ENCODE data around the gene RPS3A.

RPS3A gene

DNA sequence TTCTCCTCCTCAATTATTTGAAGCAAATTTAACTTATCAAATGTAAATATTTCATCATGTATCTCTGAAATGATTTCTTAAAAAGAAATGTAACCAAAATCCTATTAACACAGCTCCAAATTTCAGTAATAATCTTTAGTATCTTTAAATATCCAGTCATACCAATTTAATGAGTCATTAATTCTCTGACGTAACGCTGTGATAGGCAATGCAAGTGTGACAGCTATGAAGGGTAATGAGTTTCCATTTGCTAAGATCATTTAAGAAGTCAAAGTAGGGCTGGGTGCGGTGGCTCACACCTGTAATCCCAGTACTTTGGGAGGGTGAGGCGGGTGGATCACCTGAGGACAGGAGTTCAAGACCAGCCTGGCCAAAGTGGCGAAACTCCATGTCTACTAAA is 15.6 kb downstream of the RPS3A start (continued):
- TF ChIP-seq ZNF274 (IDR thresholded peaks at IDR 0.05; ENCODE audit: low read length) (no peak), ZNF274 (tag by site-specific recombination; IDR thresholded peaks at IDR 0.05; ENCODE audit: borderline replicate concordance) (no peak), ZNF549 (tag by site-specific recombination; IDR thresholded peaks at IDR 0.05) (no peak), ZNF707 (tag by site-specific recombination; IDR thresholded peaks at IDR 0.05) (no peak), ZFP37 (tag by site-specific recombination; IDR thresholded peaks at IDR 0.05) (no peak), ZNF555 (tag by site-specific recombination; conservative IDR thresholded peaks at IDR 0.05) (no peak), ZNF701 (tag by site-specific recombination; IDR thresholded peaks at IDR 0.05) (no peak)

DNA sequence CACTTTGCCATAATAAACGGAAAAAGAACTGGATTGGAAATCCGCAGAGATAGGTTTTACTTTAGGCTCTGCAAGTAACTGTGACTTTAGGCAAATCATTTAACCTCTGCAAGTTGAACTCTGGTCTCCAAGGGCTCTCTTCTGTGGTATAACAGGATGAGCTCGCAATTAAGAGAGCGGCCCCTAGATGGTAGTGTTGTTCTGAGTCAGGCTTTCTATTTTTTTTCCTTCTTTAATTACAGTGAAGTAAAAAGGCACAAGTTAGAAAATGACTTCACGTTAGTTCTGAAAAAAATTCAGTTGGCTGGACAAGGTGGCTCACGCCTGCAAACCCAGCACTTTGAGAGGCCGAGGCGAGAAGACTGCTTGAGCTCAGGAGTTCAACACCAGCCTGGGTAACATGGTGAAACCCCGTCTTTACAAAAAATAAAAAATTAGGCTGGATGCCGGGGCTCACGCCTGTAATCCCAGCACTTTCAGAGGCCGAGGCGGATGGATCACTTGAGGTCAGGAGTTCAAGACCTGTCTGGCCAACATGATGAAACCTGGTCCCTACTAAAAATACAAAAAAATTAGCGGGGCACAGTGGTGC is 18.0 kb downstream of the RPS3A start:
- H3K9me3 ChIP-seq (ENCODE audit: control insufficient read depth, insufficient read depth, low read depth, low read length) = no peaks in the 10 kb centered on the region
- no peak overlapping the region for H3K4me3 ChIP-seq (ENCODE audit: low read depth, low read length)
- POLR2A ChIA-PET = no interaction called here
- H3K36me3 ChIP-seq (ENCODE audit: control insufficient read depth in 2 of 2, insufficient read depth in 1 of 2, low read length in 2 of 2) = peaks cover 4 to 40% of the 10 kb centered on the region in 2 experiments
- CTCF ChIA-PET = interaction anchor here (0.5 to 1.7 kb wide), 25 partner anchors 11 to 1256 kb away, joined by 3 to 9 read pairs (median 4); no protein-coding TSS in a partner anchor
- no peak overlapping the region for H3K27ac ChIP-seq (ENCODE audit: extremely low read depth, low read depth, low read length)
- H3K4me1 ChIP-seq (ENCODE audit: control insufficient read depth, insufficient read depth, low read length) = no peaks in the 10 kb centered on the region
- TF ChIP-seq, protein P1, sequence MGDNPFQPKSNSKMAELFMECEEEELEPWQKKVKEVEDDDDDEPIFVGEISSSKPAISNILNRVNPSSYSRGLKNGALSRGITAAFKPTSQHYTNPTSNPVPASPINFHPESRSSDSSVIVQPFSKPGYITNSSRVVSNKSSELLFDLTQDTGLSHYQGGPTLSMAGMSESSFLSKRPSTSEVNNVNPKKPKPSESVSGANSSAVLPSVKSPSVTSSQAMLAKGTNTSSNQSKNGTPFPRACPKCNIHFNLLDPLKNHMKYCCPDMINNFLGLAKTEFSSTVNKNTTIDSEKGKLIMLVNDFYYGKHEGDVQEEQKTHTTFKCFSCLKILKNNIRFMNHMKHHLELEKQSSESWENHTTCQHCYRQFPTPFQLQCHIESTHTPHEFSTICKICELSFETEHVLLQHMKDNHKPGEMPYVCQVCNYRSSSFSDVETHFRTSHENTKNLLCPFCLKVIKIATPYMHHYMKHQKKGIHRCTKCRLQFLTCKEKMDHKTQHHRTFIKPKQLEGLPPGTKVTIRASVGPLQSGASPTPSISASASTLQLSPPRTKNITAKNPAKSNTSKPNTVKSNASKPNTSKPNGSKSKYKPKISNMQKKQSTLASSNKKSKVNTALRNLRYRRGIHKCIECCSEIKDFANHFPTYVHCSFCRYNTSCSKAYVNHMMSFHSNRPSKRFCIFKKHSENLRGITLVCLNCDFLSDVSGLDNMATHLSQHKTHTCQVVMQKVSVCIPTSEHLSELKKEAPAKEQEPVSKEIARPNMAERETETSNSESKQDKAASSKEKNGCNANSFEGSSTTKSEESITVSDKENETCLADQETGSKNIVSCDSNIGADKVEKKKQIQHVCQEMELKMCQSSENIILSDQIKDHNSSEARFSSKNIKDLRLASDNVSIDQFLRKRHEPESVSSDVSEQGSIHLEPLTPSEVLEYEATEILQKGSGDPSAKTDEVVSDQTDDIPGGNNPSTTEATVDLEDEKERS (tag by site-specific recombination; IDR thresholded peaks at IDR 0.05) = no peak
- TF ChIP-seq, protein P2, sequence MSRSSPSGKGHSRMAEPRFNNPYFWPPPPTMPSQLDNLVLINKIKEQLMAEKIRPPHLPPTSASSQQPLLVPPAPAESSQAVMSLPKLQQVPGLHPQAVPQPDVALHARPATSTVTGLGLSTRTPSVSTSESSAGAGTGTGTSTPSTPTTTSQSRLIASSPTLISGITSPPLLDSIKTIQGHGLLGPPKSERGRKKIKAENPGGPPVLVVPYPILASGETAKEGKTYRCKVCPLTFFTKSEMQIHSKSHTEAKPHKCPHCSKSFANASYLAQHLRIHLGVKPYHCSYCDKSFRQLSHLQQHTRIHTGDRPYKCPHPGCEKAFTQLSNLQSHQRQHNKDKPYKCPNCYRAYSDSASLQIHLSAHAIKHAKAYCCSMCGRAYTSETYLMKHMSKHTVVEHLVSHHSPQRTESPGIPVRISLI (tag by site-specific recombination; IDR thresholded peaks at IDR 0.05) = peak; percentile 93
- TF ChIP-seq ZNF585B (tag by site-specific recombination; IDR thresholded peaks at IDR 0.05) (no peak), ZNF596 (tag by site-specific recombination; IDR thresholded peaks at IDR 0.05) (no peak), ZNF37A (tag by site-specific recombination; IDR thresholded peaks at IDR 0.05) (no peak), FEZF1 (tag by site-specific recombination; IDR thresholded peaks at IDR 0.05) (0 out of 2 replicates have a peak, but pooled peaks have one; percentile 13), ZFP37 (tag by site-specific recombination; IDR thresholded peaks at IDR 0.05) (no peak), ZIC2 (tag by site-specific recombination; IDR thresholded peaks at IDR 0.05) (no peak), ZNF473 (tag by site-specific recombination; IDR thresholded peaks at IDR 0.05) (no peak), SCRT1 (tag by site-specific recombination; IDR thresholded peaks at IDR 0.05; ENCODE audit: borderline replicate concordance) (no peak), ZNF529 (tag by site-specific recombination; IDR thresholded peaks at IDR 0.05; ENCODE audit: insufficient replicate concordance) (no peak), MYNN (tag by site-specific recombination; IDR thresholded peaks at IDR 0.05; ENCODE audit: borderline replicate concordance) (no peak), GLI2 (tag by site-specific recombination; IDR thresholded peaks at IDR 0.05; ENCODE audit: borderline replicate concordance, low read depth) (no peak)
- TF ChIP-seq, protein P3, sequence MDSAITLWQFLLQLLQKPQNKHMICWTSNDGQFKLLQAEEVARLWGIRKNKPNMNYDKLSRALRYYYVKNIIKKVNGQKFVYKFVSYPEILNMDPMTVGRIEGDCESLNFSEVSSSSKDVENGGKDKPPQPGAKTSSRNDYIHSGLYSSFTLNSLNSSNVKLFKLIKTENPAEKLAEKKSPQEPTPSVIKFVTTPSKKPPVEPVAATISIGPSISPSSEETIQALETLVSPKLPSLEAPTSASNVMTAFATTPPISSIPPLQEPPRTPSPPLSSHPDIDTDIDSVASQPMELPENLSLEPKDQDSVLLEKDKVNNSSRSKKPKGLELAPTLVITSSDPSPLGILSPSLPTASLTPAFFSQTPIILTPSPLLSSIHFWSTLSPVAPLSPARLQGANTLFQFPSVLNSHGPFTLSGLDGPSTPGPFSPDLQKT (IDR thresholded peaks at IDR 0.05; ENCODE audit: borderline replicate concordance, low read depth, low read length) = no peak
- TF ChIP-seq, protein P4, sequence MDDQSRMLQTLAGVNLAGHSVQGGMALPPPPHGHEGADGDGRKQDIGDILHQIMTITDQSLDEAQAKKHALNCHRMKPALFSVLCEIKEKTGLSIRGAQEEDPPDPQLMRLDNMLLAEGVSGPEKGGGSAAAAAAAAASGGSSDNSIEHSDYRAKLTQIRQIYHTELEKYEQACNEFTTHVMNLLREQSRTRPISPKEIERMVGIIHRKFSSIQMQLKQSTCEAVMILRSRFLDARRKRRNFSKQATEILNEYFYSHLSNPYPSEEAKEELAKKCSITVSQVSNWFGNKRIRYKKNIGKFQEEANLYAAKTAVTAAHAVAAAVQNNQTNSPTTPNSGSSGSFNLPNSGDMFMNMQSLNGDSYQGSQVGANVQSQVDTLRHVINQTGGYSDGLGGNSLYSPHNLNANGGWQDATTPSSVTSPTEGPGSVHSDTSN (CRISPR knock-in tag; IDR thresholded peaks at IDR 0.05) = no peak
- TF ChIP-seq, protein P5, sequence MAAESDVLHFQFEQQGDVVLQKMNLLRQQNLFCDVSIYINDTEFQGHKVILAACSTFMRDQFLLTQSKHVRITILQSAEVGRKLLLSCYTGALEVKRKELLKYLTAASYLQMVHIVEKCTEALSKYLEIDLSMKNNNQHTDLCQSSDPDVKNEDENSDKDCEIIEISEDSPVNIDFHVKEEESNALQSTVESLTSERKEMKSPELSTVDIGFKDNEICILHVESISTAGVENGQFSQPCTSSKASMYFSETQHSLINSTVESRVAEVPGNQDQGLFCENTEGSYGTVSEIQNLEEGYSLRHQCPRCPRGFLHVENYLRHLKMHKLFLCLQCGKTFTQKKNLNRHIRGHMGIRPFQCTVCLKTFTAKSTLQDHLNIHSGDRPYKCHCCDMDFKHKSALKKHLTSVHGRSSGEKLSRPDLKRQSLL (tag by site-specific recombination; IDR thresholded peaks at IDR 0.05) = no peak
- TF ChIP-seq, protein P6, sequence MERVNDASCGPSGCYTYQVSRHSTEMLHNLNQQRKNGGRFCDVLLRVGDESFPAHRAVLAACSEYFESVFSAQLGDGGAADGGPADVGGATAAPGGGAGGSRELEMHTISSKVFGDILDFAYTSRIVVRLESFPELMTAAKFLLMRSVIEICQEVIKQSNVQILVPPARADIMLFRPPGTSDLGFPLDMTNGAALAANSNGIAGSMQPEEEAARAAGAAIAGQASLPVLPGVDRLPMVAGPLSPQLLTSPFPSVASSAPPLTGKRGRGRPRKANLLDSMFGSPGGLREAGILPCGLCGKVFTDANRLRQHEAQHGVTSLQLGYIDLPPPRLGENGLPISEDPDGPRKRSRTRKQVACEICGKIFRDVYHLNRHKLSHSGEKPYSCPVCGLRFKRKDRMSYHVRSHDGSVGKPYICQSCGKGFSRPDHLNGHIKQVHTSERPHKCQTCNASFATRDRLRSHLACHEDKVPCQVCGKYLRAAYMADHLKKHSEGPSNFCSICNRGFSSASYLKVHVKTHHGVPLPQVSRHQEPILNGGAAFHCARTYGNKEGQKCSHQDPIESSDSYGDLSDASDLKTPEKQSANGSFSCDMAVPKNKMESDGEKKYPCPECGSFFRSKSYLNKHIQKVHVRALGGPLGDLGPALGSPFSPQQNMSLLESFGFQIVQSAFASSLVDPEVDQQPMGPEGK (tag by site-specific recombination; IDR thresholded peaks at IDR 0.05) = no peak
- TF ChIP-seq, protein P7, sequence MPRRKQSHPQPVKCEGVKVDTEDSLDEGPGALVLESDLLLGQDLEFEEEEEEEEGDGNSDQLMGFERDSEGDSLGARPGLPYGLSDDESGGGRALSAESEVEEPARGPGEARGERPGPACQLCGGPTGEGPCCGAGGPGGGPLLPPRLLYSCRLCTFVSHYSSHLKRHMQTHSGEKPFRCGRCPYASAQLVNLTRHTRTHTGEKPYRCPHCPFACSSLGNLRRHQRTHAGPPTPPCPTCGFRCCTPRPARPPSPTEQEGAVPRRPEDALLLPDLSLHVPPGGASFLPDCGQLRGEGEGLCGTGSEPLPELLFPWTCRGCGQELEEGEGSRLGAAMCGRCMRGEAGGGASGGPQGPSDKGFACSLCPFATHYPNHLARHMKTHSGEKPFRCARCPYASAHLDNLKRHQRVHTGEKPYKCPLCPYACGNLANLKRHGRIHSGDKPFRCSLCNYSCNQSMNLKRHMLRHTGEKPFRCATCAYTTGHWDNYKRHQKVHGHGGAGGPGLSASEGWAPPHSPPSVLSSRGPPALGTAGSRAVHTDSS (tag by site-specific recombination; IDR thresholded peaks at IDR 0.05) = no peak

Measured in HEK293 (cell line).